H9 (cell line): ENCODE data around the gene CHSY3. TPM values are rescaled to one million over a fixed set of nuclear protein-coding genes. Genes with fewer than 3 reads are reported as not detected.

Experiments
- DNase-seq: peaks from one replicate; pipeline ENCODE4 v3.0.0-alpha.2; 2017
- H2AFZ ChIP-seq: one replicate; pipeline ENCODE4 v1.6.1; 2013; ENCODE audit warnings: mild to moderate bottlenecking, low read length, control low read depth, moderate library complexity
- H2AK5ac ChIP-seq: 2 replicates; pipeline ENCODE4 v1.6.1; 2013; ENCODE audit warnings: low read length, control low read depth, mixed read lengths; ENCODE audit not compliant: insufficient read length
- H2BK120ac ChIP-seq: one replicate; pipeline ENCODE4 v1.6.1; 2013; ENCODE audit warnings: low read depth, mild to moderate bottlenecking, low read length, control low read depth, inconsistent platforms; ENCODE audit not compliant: poor library complexity, severe bottlenecking
- H2BK12ac ChIP-seq: 2 replicates; pipeline ENCODE4 v1.6.1; 2013; ENCODE audit warnings: low read length, control low read depth, mixed read lengths, low read depth; ENCODE audit not compliant: insufficient read length
- H2BK15ac ChIP-seq: 2 replicates; pipeline ENCODE4 v1.6.1; 2013; ENCODE audit warnings: low read depth, low read length, control low read depth
- H2BK20ac ChIP-seq: one replicate; pipeline ENCODE4 v1.6.1; 2013; ENCODE audit warnings: low read depth, mild to moderate bottlenecking, low read length, control low read depth, inconsistent platforms; ENCODE audit not compliant: poor library complexity, severe bottlenecking
- H2BK5ac ChIP-seq: 2 replicates; pipeline ENCODE4 v1.6.1; 2013; ENCODE audit warnings: low read length, control low read depth, mixed read lengths; ENCODE audit not compliant: insufficient read length
- H3K14ac ChIP-seq: 2 replicates; pipeline ENCODE4 v1.6.1; 2013; ENCODE audit warnings: low read length, control low read depth; ENCODE audit not compliant: insufficient read depth
- H3K18ac ChIP-seq: 2 replicates; pipeline ENCODE4 v1.6.1; 2013; ENCODE audit warnings: low read depth, mild to moderate bottlenecking, mixed read lengths, low read length, control low read depth; ENCODE audit not compliant: insufficient read length
- H3K23ac ChIP-seq: 2 replicates; pipeline ENCODE4 v1.6.1; 2013; ENCODE audit warnings: low read length, control low read depth, mixed read lengths, low read depth; ENCODE audit not compliant: insufficient read length
- H3K23me2 ChIP-seq: 2 replicates; pipeline ENCODE4 v1.6.1; 2013; ENCODE audit warnings: low read depth, mild to moderate bottlenecking, mixed read lengths, low read length, control low read depth; ENCODE audit not compliant: insufficient read length, poor library complexity, severe bottlenecking
- H3K27ac ChIP-seq: 2 replicates; pipeline ENCODE4 v1.5.1; 2013; ENCODE audit warnings: low read length, control low read depth, mixed read lengths, low read depth; ENCODE audit not compliant: insufficient read length
- H3K27me3 ChIP-seq: 2 replicates; pipeline ENCODE4 v1.6.1; 2013; ENCODE audit warnings: low read length, control low read depth, inconsistent platforms; ENCODE audit not compliant: insufficient read depth
- H3K4ac ChIP-seq: 2 replicates; pipeline ENCODE4 v1.6.1; 2013; ENCODE audit warnings: low read depth, mild to moderate bottlenecking, control low read depth, inconsistent platforms, low read length, moderate library complexity
- H3K4me1 ChIP-seq: 2 replicates; pipeline ENCODE4 v1.6.1; 2013; ENCODE audit warnings: low read length, control low read depth, inconsistent platforms; ENCODE audit not compliant: insufficient read depth
- H3K4me2 ChIP-seq: 2 replicates; pipeline ENCODE4 v1.6.1; 2013; ENCODE audit warnings: low read length, control low read depth, mixed read lengths; ENCODE audit not compliant: insufficient read length, insufficient read depth
- H3K56ac ChIP-seq: 2 replicates; pipeline ENCODE4 v1.6.1; 2013; ENCODE audit warnings: low read depth, mild to moderate bottlenecking, mixed read lengths, low read length, control low read depth; ENCODE audit not compliant: insufficient read length
- H3K79me1 ChIP-seq: 2 replicates; pipeline ENCODE4 v1.6.1; 2013; ENCODE audit warnings: low read depth, mild to moderate bottlenecking, moderate library complexity, low read length, control low read depth, inconsistent platforms; ENCODE audit not compliant: insufficient read depth, poor library complexity, severe bottlenecking
- H3K79me2 ChIP-seq: 2 replicates; pipeline ENCODE4 v1.6.1; 2013; ENCODE audit warnings: low read length, control low read depth, inconsistent platforms; ENCODE audit not compliant: insufficient read depth
- H3K9ac ChIP-seq: 2 replicates; pipeline ENCODE4 v1.6.1; 2013; ENCODE audit warnings: low read length, control low read depth, mixed read lengths; ENCODE audit not compliant: insufficient read length; ENCODE audit errors: extremely low read depth
- H3K9me3 ChIP-seq: one replicate; pipeline ENCODE4 v1.6.1; 2013; ENCODE audit warnings: low read depth, low read length, inconsistent platforms; ENCODE audit not compliant: control insufficient read depth
- H3T11ph ChIP-seq: one replicate; pipeline ENCODE4 v1.6.1; 2013; ENCODE audit warnings: mild to moderate bottlenecking, low read length, control low read depth, inconsistent platforms
- H4K20me1 ChIP-seq: one replicate; pipeline ENCODE4 v1.6.1; 2013; ENCODE audit not compliant: control insufficient read depth, insufficient read length, insufficient read depth
- H4K5ac ChIP-seq: 2 replicates; pipeline ENCODE4 v1.6.1; 2013; ENCODE audit warnings: low read depth, mild to moderate bottlenecking, mixed read lengths, low read length, control low read depth; ENCODE audit not compliant: insufficient read length
- H4K8ac ChIP-seq: replicated peaks from 2 replicates; pipeline ENCODE4 v1.6.1; 2013; ENCODE audit warnings: low read length, control low read depth, mixed read lengths, low read depth; ENCODE audit not compliant: insufficient read length
- H4K91ac ChIP-seq: 2 replicates; pipeline ENCODE4 v1.6.1; 2013; ENCODE audit warnings: low read depth, mild to moderate bottlenecking, moderate library complexity, mixed read lengths, low read length, control low read depth; ENCODE audit not compliant: insufficient read length
- H3K27ac Mint-ChIP-seq, 3 experiments: 2 replicates in 2 of 3; 3 replicates in 1 of 3; pipeline ENCODE4 v1.8.0; 2020 to 2021; ENCODE audit warnings: mixed read lengths in 3 of 3, mild to moderate bottlenecking in 1 of 3, moderate library complexity in 1 of 3
- H3K27me3 Mint-ChIP-seq: 2 replicates; pipeline ENCODE4 v1.8.0; 2021; ENCODE audit warnings: low read depth, mild to moderate bottlenecking, moderate library complexity, mixed read lengths
- H3K36me3 Mint-ChIP-seq, 3 experiments: 2 replicates in 2 of 3; 3 replicates in 1 of 3; pipeline ENCODE4 v1.8.0; 2020 to 2021; ENCODE audit warnings: low read depth in 3 of 3, mixed read lengths in 3 of 3; ENCODE audit not compliant: insufficient read depth in 1 of 3
- H3K4me1 Mint-ChIP-seq, 2 experiments: 2 replicates each; pipeline ENCODE4 v1.8.0; 2020; ENCODE audit warnings: mixed read lengths in 2 of 2
- H3K4me3 Mint-ChIP-seq, 2 experiments: 2 replicates in 1 of 2; 3 replicates in 1 of 2; pipeline ENCODE4 v1.8.0; 2020 to 2021; ENCODE audit warnings: mild to moderate bottlenecking in 2 of 2, mixed read lengths in 2 of 2, moderate library complexity in 1 of 2
- H3K9me3 Mint-ChIP-seq, 2 experiments: 2 replicates in 1 of 2; 3 replicates in 1 of 2; pipeline ENCODE4 v1.8.0; 2020; ENCODE audit warnings: mild to moderate bottlenecking in 2 of 2, mixed read lengths in 2 of 2, moderate library complexity in 1 of 2
- CTCF ChIP-seq: fragments of 200-600 bp; sonication (generic); conservative IDR thresholded peaks from 3 replicates; pipeline ENCODE4 v1.8.0; 2021; ENCODE audit warnings: antibody characterized with exemption, mild to moderate bottlenecking
- total RNA-seq: library from RNA; stranded (reverse); gene quantifications from 2 replicates; pipeline ENCODE4 v1.2.1, GENCODE V29; 2021

The CHSY3 gene
- total RNA-seq, 1 experiment from 2014 or later: 0.37 TPM

GRCh38 chr5:129971714-129972113, 67.4 kb downstream of the CHSY3 start:
- H3K9me3 ChIP-seq: no peaks in the 10 kb centered on the region
- Mint-ChIP-seq H3K27ac (no peak overlapping the region), H3K27me3 (no peaks in the 10 kb centered on the region), H3K4me1 (no peaks in the 10 kb centered on the region), H3K4me3 (no peak overlapping the region), H3K9me3 (no peaks in the 10 kb centered on the region), H3K36me3 (no peaks in the 10 kb centered on the region)
- H3K18ac ChIP-seq: no peak overlapping the region
- TF ChIP-seq CTCF: no peak
- no peak overlapping the region for H3K14ac ChIP-seq
- no peak overlapping the region for H4K8ac ChIP-seq
- no peaks in the 10 kb centered on the region for H4K20me1 ChIP-seq
- H4K91ac ChIP-seq: no peak overlapping the region
- no peak overlapping the region for H2AK5ac ChIP-seq
- no peak overlapping the region for H2BK5ac ChIP-seq
- no peak overlapping the region for H3K56ac ChIP-seq
- H2BK15ac ChIP-seq: no peak overlapping the region
- H3K27me3 ChIP-seq: no peaks in the 10 kb centered on the region
- H4K5ac ChIP-seq: no peak overlapping the region
- no peak overlapping the region for H3K9ac ChIP-seq
- H2AFZ ChIP-seq: no peak overlapping the region
- H3K23ac ChIP-seq: no peak overlapping the region
- no peak overlapping the region for H3K27ac ChIP-seq
- no peak for DNase-seq
- no peak overlapping the region for H3K4ac ChIP-seq
- H2BK12ac ChIP-seq: no peak overlapping the region
- H3K4me1 ChIP-seq: no peaks in the 10 kb centered on the region
- H3T11ph ChIP-seq: no peak overlapping the region
- H3K4me2 ChIP-seq: no peak overlapping the region
- H2BK20ac ChIP-seq: no peak overlapping the region
- H2BK120ac ChIP-seq: no peak overlapping the region
- H3K79me1 ChIP-seq: no peaks in the 10 kb centered on the region
- H3K23me2 ChIP-seq: no peaks in the 10 kb centered on the region
- H3K79me2 ChIP-seq: no peaks in the 10 kb centered on the region
